ENCODE measurements around the gene GNG4. TPM values are rescaled to one million over a fixed set of nuclear protein-coding genes. Genes with fewer than 3 reads are reported as not detected.
"Not testable (repeated sequence)": the region's sequence is repeated elsewhere in the genome, so short reads cannot be mapped to it uniquely, and the experiment has no call there.

Gene GNG4
- total RNA-seq, 1 donor from 2014 or later = 0.11 TPM

DNA sequence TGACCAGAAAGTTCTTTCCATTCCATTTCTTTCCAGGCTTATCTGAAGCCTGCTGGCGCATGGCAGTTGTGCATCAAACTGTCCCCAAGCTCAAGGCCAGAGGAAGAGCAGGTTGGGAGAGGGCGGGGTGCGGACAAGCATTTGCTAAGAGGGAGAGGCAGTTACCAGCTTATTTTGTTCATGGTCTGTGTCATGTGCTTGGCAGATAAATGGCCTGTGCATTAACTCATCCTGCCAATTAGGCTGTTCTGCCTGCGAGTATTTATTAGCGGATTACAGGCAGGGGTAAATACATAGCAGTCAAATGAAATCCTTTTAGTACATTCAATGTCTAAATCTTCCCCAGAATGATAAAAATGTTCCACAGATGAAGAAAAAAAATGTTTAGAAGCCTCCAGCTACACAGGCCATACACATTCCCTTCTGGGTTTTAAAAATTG is 96.5 kb downstream of the GNG4 start:
- no peaks in the 10 kb centered on the region for H3K4me1 ChIP-seq
- H3K9me3 ChIP-seq (replicated peaks) = no peaks in the 10 kb centered on the region
- no peak overlapping the region for H3K4me3 ChIP-seq
- H3K27ac ChIP-seq (replicated peaks) = no peak overlapping the region
- H3K36me3 ChIP-seq = no peaks in the 10 kb centered on the region
- TF ChIP-seq, protein P1, sequence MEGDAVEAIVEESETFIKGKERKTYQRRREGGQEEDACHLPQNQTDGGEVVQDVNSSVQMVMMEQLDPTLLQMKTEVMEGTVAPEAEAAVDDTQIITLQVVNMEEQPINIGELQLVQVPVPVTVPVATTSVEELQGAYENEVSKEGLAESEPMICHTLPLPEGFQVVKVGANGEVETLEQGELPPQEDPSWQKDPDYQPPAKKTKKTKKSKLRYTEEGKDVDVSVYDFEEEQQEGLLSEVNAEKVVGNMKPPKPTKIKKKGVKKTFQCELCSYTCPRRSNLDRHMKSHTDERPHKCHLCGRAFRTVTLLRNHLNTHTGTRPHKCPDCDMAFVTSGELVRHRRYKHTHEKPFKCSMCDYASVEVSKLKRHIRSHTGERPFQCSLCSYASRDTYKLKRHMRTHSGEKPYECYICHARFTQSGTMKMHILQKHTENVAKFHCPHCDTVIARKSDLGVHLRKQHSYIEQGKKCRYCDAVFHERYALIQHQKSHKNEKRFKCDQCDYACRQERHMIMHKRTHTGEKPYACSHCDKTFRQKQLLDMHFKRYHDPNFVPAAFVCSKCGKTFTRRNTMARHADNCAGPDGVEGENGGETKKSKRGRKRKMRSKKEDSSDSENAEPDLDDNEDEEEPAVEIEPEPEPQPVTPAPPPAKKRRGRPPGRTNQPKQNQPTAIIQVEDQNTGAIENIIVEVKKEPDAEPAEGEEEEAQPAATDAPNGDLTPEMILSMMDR (IDR thresholded peaks at IDR 0.05; ENCODE audit: borderline replicate concordance) = no peak
- peaks cover under 1% of the 10 kb centered on the region for H3K27me3 ChIP-seq (ENCODE audit: low read depth)
- no peak for DNase-seq
- intact Hi-C loops (cut with micrococcal nuclease) = no loop called here

GRCh38 chr1:235552146-235552716 is 97.4 kb downstream of the GNG4 start:
- Histone ChIP-seq H3K36me3 (no peaks in the 10 kb centered on the region), H3K4me1 (no peaks in the 10 kb centered on the region), H3K27ac (replicated peaks) (no peak overlapping the region), H3K4me3 (no peak overlapping the region), H3K9me3 (replicated peaks) (no peaks in the 10 kb centered on the region), H3K27me3 (ENCODE audit: low read depth) (peaks cover 10% of the 10 kb centered on the region)
- TF ChIP-seq, protein P1 (IDR thresholded peaks at IDR 0.05; ENCODE audit: borderline replicate concordance) = no peak
- peak; percentile 42 for DNase-seq
- intact Hi-C loops (cut with micrococcal nuclease) = no loop called here

DNA sequence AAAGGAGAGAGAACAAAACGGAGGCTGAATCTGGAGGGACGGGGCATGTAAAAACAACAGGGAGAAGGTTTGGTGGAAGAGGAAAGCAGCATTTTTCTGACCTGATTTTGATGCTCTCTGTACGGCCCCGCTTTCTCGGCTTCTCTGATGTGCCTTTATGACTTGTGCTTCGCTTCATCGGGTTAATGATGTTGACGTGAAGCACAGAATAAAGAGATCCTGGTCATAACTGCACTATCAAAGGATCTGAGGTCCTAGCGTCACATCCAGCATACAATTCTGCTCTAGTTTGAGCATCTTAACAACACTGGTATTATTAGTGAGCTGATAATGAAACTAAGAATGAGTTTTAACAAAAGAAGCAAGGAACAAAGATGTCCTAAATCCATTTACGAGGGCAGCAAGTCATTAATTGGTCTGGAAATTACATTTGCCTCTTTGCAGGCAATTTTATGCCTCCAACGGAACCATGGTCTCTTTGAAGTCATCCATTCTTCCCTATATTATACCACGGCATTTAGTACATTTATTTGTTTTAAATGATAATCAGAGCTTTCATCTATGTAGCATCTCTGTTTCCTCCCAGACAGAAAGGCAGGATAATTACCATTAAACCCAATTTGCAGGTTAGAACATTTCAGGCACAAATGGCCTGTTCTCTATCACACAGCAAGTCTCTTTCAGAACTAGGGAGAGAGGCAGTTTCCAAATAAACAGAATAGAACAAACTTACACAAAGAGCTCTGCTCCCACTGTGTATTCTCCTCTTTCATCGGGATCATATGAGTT is 100.0 kb downstream of the GNG4 start:
- intact Hi-C loops (cut with micrococcal nuclease) = no loop called here
- Histone ChIP-seq H3K9me3 (replicated peaks) (no peaks in the 10 kb centered on the region), H3K4me1 (no peaks in the 10 kb centered on the region), H3K27me3 (ENCODE audit: low read depth) (peaks cover 31% of the 10 kb centered on the region), H3K36me3 (no peaks in the 10 kb centered on the region), H3K27ac (replicated peaks) (no peak overlapping the region), H3K4me3 (no peak overlapping the region)
- TF ChIP-seq, protein P1 (IDR thresholded peaks at IDR 0.05; ENCODE audit: borderline replicate concordance) = no peak
- no peak for DNase-seq

- H3K4me3 ChIP-seq; H3K36me3 ChIP-seq; intact Hi-C loops (cut with micrococcal nuclease); H3K4me1 ChIP-seq; H3K27ac ChIP-seq (replicated peaks); H3K9me3 ChIP-seq (replicated peaks); DNase-seq: not testable (repeated sequence)
- H3K27me3 ChIP-seq (ENCODE audit: low read depth) = peaks cover 50% of the 10 kb centered on the region
Measured at GRCh38 chr1:235546369-235547155, 103.0 kb downstream of the GNG4 start.

DNA sequence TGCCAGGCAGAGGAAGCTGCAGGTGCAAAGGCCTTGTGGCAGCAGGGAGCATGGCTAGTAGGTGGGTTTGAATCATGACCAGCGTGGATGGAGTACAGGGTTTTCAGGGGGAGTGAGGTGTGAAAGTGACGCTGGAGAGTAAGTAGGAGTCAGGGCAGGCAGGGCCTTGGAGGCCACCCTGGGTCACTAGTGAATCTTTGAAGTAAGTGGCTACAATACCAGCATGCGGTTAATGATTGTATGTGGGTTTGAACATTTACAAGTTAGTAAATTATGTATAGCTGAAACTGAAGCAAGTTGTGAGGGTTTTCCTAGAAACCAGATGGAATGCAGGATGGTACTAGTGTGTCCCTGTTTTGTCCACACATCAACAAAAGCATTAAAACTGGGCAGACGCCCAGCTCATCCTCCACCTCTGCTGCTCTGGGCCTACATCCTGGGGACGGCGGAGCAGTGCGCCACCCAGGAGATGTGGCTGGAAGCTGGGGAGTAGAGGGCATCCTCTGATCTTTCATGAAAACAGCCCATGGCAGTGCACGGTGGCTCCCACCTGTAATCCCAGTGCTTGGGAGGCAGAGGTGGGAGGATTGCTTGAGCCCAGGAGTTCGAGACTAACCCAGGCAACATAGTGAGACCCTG is 104.2 kb downstream of the GNG4 start:
- intact Hi-C loops (cut with micrococcal nuclease) = no loop called here
- Histone ChIP-seq H3K36me3 (no peaks in the 10 kb centered on the region), H3K9me3 (replicated peaks) (no peaks in the 10 kb centered on the region), H3K4me1 (no peaks in the 10 kb centered on the region), H3K27me3 (ENCODE audit: low read depth) (peaks cover 50% of the 10 kb centered on the region), H3K27ac (replicated peaks) (no peak overlapping the region), H3K4me3 (no peak overlapping the region)
- DNase-seq = no peak
- TF ChIP-seq, protein P1 (IDR thresholded peaks at IDR 0.05; ENCODE audit: borderline replicate concordance) = no peak

DNA sequence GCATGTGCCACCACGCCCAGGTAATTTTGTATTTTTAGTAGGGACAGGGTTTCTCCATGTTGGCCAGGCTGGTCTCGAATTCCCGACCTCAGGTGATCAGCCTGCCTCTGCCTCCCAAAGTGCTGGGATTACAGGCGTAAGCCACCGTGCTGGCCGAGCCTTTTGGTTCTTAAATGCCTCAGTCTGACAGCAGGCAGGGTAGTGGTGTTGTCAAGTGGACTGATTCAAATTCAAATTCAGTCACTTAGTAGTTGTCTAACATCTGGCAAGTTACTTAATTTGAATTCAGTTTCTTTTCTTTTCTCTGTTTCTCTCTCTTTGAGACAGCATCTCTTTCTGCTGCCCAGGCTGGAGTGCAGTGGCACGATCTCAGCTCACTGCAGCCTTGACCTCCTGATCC is 106.7 kb downstream of the GNG4 start:
- H3K27me3 ChIP-seq (ENCODE audit: low read depth) = peaks cover 46% of the 10 kb centered on the region
- H3K4me1 ChIP-seq; H3K27ac ChIP-seq (replicated peaks); H3K36me3 ChIP-seq; intact Hi-C loops (cut with micrococcal nuclease); H3K4me3 ChIP-seq; H3K9me3 ChIP-seq (replicated peaks); DNase-seq: not testable (repeated sequence)
